H9 (cell line): ENCODE data around the gene PDE7B. TPM values are rescaled to one million over a fixed set of nuclear protein-coding genes. Genes with fewer than 3 reads are reported as not detected.

Source experiments
- DNase-seq: peaks from one replicate; pipeline ENCODE4 v3.0.0-alpha.2; 2017
- H2AFZ ChIP-seq: one replicate; pipeline ENCODE4 v1.6.1; 2013; ENCODE audit warnings: mild to moderate bottlenecking, low read length, control low read depth, moderate library complexity
- H2AK5ac ChIP-seq: 2 replicates; pipeline ENCODE4 v1.6.1; 2013; ENCODE audit warnings: low read length, control low read depth, mixed read lengths; ENCODE audit not compliant: insufficient read length
- H2BK120ac ChIP-seq: one replicate; pipeline ENCODE4 v1.6.1; 2013; ENCODE audit warnings: low read depth, mild to moderate bottlenecking, low read length, control low read depth, inconsistent platforms; ENCODE audit not compliant: poor library complexity, severe bottlenecking
- H2BK12ac ChIP-seq: 2 replicates; pipeline ENCODE4 v1.6.1; 2013; ENCODE audit warnings: low read length, control low read depth, mixed read lengths, low read depth; ENCODE audit not compliant: insufficient read length
- H2BK15ac ChIP-seq: 2 replicates; pipeline ENCODE4 v1.6.1; 2013; ENCODE audit warnings: low read depth, low read length, control low read depth
- H2BK20ac ChIP-seq: one replicate; pipeline ENCODE4 v1.6.1; 2013; ENCODE audit warnings: low read depth, mild to moderate bottlenecking, low read length, control low read depth, inconsistent platforms; ENCODE audit not compliant: poor library complexity, severe bottlenecking
- H2BK5ac ChIP-seq: 2 replicates; pipeline ENCODE4 v1.6.1; 2013; ENCODE audit warnings: low read length, control low read depth, mixed read lengths; ENCODE audit not compliant: insufficient read length
- H3K14ac ChIP-seq: 2 replicates; pipeline ENCODE4 v1.6.1; 2013; ENCODE audit warnings: low read length, control low read depth; ENCODE audit not compliant: insufficient read depth
- H3K18ac ChIP-seq: 2 replicates; pipeline ENCODE4 v1.6.1; 2013; ENCODE audit warnings: low read depth, mild to moderate bottlenecking, mixed read lengths, low read length, control low read depth; ENCODE audit not compliant: insufficient read length
- H3K23ac ChIP-seq: 2 replicates; pipeline ENCODE4 v1.6.1; 2013; ENCODE audit warnings: low read length, control low read depth, mixed read lengths, low read depth; ENCODE audit not compliant: insufficient read length
- H3K23me2 ChIP-seq: 2 replicates; pipeline ENCODE4 v1.6.1; 2013; ENCODE audit warnings: low read depth, mild to moderate bottlenecking, mixed read lengths, low read length, control low read depth; ENCODE audit not compliant: insufficient read length, poor library complexity, severe bottlenecking
- H3K27ac ChIP-seq: 2 replicates; pipeline ENCODE4 v1.5.1; 2013; ENCODE audit warnings: low read length, control low read depth, mixed read lengths, low read depth; ENCODE audit not compliant: insufficient read length
- H3K27me3 ChIP-seq: 2 replicates; pipeline ENCODE4 v1.6.1; 2013; ENCODE audit warnings: low read length, control low read depth, inconsistent platforms; ENCODE audit not compliant: insufficient read depth
- H3K4ac ChIP-seq: 2 replicates; pipeline ENCODE4 v1.6.1; 2013; ENCODE audit warnings: low read depth, mild to moderate bottlenecking, control low read depth, inconsistent platforms, low read length, moderate library complexity
- H3K4me1 ChIP-seq: 2 replicates; pipeline ENCODE4 v1.6.1; 2013; ENCODE audit warnings: low read length, control low read depth, inconsistent platforms; ENCODE audit not compliant: insufficient read depth
- H3K4me2 ChIP-seq: 2 replicates; pipeline ENCODE4 v1.6.1; 2013; ENCODE audit warnings: low read length, control low read depth, mixed read lengths; ENCODE audit not compliant: insufficient read length, insufficient read depth
- H3K56ac ChIP-seq: 2 replicates; pipeline ENCODE4 v1.6.1; 2013; ENCODE audit warnings: low read depth, mild to moderate bottlenecking, mixed read lengths, low read length, control low read depth; ENCODE audit not compliant: insufficient read length
- H3K79me1 ChIP-seq: 2 replicates; pipeline ENCODE4 v1.6.1; 2013; ENCODE audit warnings: low read depth, mild to moderate bottlenecking, moderate library complexity, low read length, control low read depth, inconsistent platforms; ENCODE audit not compliant: insufficient read depth, poor library complexity, severe bottlenecking
- H3K79me2 ChIP-seq: 2 replicates; pipeline ENCODE4 v1.6.1; 2013; ENCODE audit warnings: low read length, control low read depth, inconsistent platforms; ENCODE audit not compliant: insufficient read depth
- H3K9ac ChIP-seq: 2 replicates; pipeline ENCODE4 v1.6.1; 2013; ENCODE audit warnings: low read length, control low read depth, mixed read lengths; ENCODE audit not compliant: insufficient read length; ENCODE audit errors: extremely low read depth
- H3K9me3 ChIP-seq: one replicate; pipeline ENCODE4 v1.6.1; 2013; ENCODE audit warnings: low read depth, low read length, inconsistent platforms; ENCODE audit not compliant: control insufficient read depth
- H3T11ph ChIP-seq: one replicate; pipeline ENCODE4 v1.6.1; 2013; ENCODE audit warnings: mild to moderate bottlenecking, low read length, control low read depth, inconsistent platforms
- H4K20me1 ChIP-seq: one replicate; pipeline ENCODE4 v1.6.1; 2013; ENCODE audit not compliant: control insufficient read depth, insufficient read length, insufficient read depth
- H4K5ac ChIP-seq: 2 replicates; pipeline ENCODE4 v1.6.1; 2013; ENCODE audit warnings: low read depth, mild to moderate bottlenecking, mixed read lengths, low read length, control low read depth; ENCODE audit not compliant: insufficient read length
- H4K8ac ChIP-seq: replicated peaks from 2 replicates; pipeline ENCODE4 v1.6.1; 2013; ENCODE audit warnings: low read length, control low read depth, mixed read lengths, low read depth; ENCODE audit not compliant: insufficient read length
- H4K91ac ChIP-seq: 2 replicates; pipeline ENCODE4 v1.6.1; 2013; ENCODE audit warnings: low read depth, mild to moderate bottlenecking, moderate library complexity, mixed read lengths, low read length, control low read depth; ENCODE audit not compliant: insufficient read length
- H3K27ac Mint-ChIP-seq, 3 experiments: 2 replicates in 2 of 3; 3 replicates in 1 of 3; pipeline ENCODE4 v1.8.0; 2020 to 2021; ENCODE audit warnings: mixed read lengths in 3 of 3, mild to moderate bottlenecking in 1 of 3, moderate library complexity in 1 of 3
- H3K27me3 Mint-ChIP-seq: 2 replicates; pipeline ENCODE4 v1.8.0; 2021; ENCODE audit warnings: low read depth, mild to moderate bottlenecking, moderate library complexity, mixed read lengths
- H3K36me3 Mint-ChIP-seq, 3 experiments: 2 replicates in 2 of 3; 3 replicates in 1 of 3; pipeline ENCODE4 v1.8.0; 2020 to 2021; ENCODE audit warnings: low read depth in 3 of 3, mixed read lengths in 3 of 3; ENCODE audit not compliant: insufficient read depth in 1 of 3
- H3K4me1 Mint-ChIP-seq, 2 experiments: 2 replicates each; pipeline ENCODE4 v1.8.0; 2020; ENCODE audit warnings: mixed read lengths in 2 of 2
- H3K4me3 Mint-ChIP-seq, 2 experiments: 2 replicates in 1 of 2; 3 replicates in 1 of 2; pipeline ENCODE4 v1.8.0; 2020 to 2021; ENCODE audit warnings: mild to moderate bottlenecking in 2 of 2, mixed read lengths in 2 of 2, moderate library complexity in 1 of 2
- H3K9me3 Mint-ChIP-seq, 2 experiments: 2 replicates in 1 of 2; 3 replicates in 1 of 2; pipeline ENCODE4 v1.8.0; 2020; ENCODE audit warnings: mild to moderate bottlenecking in 2 of 2, mixed read lengths in 2 of 2, moderate library complexity in 1 of 2
- WGBS: extraction: QIAGEN DNeasy Blood & Tissue Kit; methylation state at CpG from one replicate; pipeline ENCODE4 v1.1.7; 2013; ENCODE audit warnings: missing lambda C conversion rate, low lambda C conversion rate, mixed read lengths; ENCODE audit not compliant: insufficient read length; ENCODE audit errors: extremely low coverage; 5-methylcytosine and 5-hydroxymethylcytosine counted together
- total RNA-seq: library from RNA; stranded (reverse); gene quantifications from 2 replicates; pipeline ENCODE4 v1.2.1, GENCODE V29; 2021
- TF ChIP-seq, protein P1 (sequence below): fragments of 200-600 bp; sonication (generic); conservative IDR thresholded peaks from 3 replicates; pipeline ENCODE4 v1.8.0; 2021; ENCODE audit warnings: antibody characterized with exemption, mild to moderate bottlenecking

The PDE7B gene
- total RNA-seq, 1 experiment from 2014 or later, result not detected

DNA sequence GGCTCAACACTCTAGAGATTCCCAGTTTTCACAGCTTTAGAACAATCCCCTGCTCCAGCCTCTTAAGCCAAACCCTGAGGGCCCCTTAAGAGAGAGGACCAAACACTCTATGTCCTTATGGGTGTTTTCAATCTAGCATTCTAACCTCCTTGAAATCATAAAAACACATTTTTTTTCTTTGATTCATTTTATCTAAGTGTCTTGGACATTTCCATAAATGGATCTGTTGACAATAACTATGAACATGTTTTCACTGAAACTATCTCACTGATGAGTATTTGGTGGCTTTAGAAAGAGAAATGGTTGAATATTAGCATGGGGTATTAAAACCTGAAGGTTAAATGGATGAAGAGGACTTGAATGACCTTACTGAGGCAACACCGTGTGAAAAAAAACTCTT, 27.6 kb upstream of the PDE7B start:
- TF ChIP-seq, protein P1, sequence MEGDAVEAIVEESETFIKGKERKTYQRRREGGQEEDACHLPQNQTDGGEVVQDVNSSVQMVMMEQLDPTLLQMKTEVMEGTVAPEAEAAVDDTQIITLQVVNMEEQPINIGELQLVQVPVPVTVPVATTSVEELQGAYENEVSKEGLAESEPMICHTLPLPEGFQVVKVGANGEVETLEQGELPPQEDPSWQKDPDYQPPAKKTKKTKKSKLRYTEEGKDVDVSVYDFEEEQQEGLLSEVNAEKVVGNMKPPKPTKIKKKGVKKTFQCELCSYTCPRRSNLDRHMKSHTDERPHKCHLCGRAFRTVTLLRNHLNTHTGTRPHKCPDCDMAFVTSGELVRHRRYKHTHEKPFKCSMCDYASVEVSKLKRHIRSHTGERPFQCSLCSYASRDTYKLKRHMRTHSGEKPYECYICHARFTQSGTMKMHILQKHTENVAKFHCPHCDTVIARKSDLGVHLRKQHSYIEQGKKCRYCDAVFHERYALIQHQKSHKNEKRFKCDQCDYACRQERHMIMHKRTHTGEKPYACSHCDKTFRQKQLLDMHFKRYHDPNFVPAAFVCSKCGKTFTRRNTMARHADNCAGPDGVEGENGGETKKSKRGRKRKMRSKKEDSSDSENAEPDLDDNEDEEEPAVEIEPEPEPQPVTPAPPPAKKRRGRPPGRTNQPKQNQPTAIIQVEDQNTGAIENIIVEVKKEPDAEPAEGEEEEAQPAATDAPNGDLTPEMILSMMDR, result no peak
- no CpG with 5 or more reads among the region's 1 CpG for WGBS
- no peak overlapping the region for H2BK12ac ChIP-seq
- no peak overlapping the region for H3K4me2 ChIP-seq
- no peak overlapping the region for H3T11ph ChIP-seq
- no peaks in the 10 kb centered on the region for H3K27me3 ChIP-seq
- no peak overlapping the region for H3K4me3 Mint-ChIP-seq
- no peaks in the 10 kb centered on the region for H3K9me3 ChIP-seq
- no peak overlapping the region for H2BK15ac ChIP-seq
- no peak overlapping the region for H3K14ac ChIP-seq
- H2AFZ ChIP-seq, result no peak overlapping the region
- H4K8ac ChIP-seq, result no peak overlapping the region
- no peaks in the 10 kb centered on the region for H3K79me2 ChIP-seq
- H4K91ac ChIP-seq, result no peak overlapping the region
- peaks cover 0 to 4% (median 0%) of the 10 kb centered on the region in 3 experiments; a peak in 2 of 7 replicates for H3K36me3 Mint-ChIP-seq
- peaks cover 0 to 3% of the 10 kb centered on the region in 2 experiments; a peak in 1 of 5 replicates for H3K9me3 Mint-ChIP-seq
- no peak overlapping the region for H3K4ac ChIP-seq
- peak overlapping the region in 1 of 3 experiments; percentile 76; a peak in 1 of 7 replicates for H3K27ac Mint-ChIP-seq
- H4K5ac ChIP-seq, result no peak overlapping the region
- H3K56ac ChIP-seq, result no peak overlapping the region
- H3K79me1 ChIP-seq, result no peaks in the 10 kb centered on the region
- no peaks in the 10 kb centered on the region for H3K27me3 Mint-ChIP-seq
- H3K4me1 ChIP-seq, result no peaks in the 10 kb centered on the region; the same call in 1 of the 2 replicates
- H3K27ac ChIP-seq, result no peak overlapping the region
- H4K20me1 ChIP-seq, result no peaks in the 10 kb centered on the region
- H3K4me1 Mint-ChIP-seq, result peaks cover 12% of the 10 kb centered on the region in 2 experiments
- no peak overlapping the region for H3K9ac ChIP-seq
- H2BK20ac ChIP-seq, result no peak overlapping the region
- no peak overlapping the region for H2BK120ac ChIP-seq
- H3K23ac ChIP-seq, result no peak overlapping the region
- no peak for DNase-seq
- H2AK5ac ChIP-seq, result no peak overlapping the region
- no peak overlapping the region for H2BK5ac ChIP-seq
- no peak overlapping the region for H3K18ac ChIP-seq
- no peaks in the 10 kb centered on the region for H3K23me2 ChIP-seq
